Stimulated activated CD8-positive, alpha-beta memory T cell treated with anti-CD3 and anti-CD28 coated beads, Interleukin-4, amount 100 ng/mL, for 48 hours (primary cell): ENCODE measurements around the gene SLIT2.

Source experiments
- DNase-seq: peaks from one replicate; pipeline ENCODE4 v3.0.0-alpha.2; 2020

SLIT2 gene

GRCh38 chr4:20251796-20252655 lies at the start of gene SLIT2:
Gene SLIT2 (plus strand): TSS chr4:20251905. CDS start chr4:20253816, 1,911 bp downstream.
- DNase-seq, result peak; percentile 39

GRCh38 chr4:20203508-20203907 lies 48.2 kb upstream of the SLIT2 start:
- no peak for DNase-seq

GRCh38 chr4:20217521-20217920 lies 34.2 kb upstream of the SLIT2 start:
- DNase-seq, result no peak

- DNase-seq, result no peak
Observed at GRCh38 chr4:20217951-20218350, 33.8 kb upstream of the SLIT2 start.

- DNase-seq, result no peak
Observed at GRCh38 chr4:20219521-20219920, 32.2 kb upstream of the SLIT2 start.

GRCh38 chr4:20237894-20238537 lies 13.7 kb upstream of the SLIT2 start:
- DNase-seq, result no peak

GRCh38 chr4:20248155-20248558 lies 3.5 kb upstream of the SLIT2 start:
- DNase-seq, result no peak

GRCh38 chr4:20249333-20249732 lies 2.4 kb upstream of the SLIT2 start:
- DNase-seq, result no peak

GRCh38 chr4:20251031-20251795 lies 492 bp upstream of the SLIT2 start:
- DNase-seq, result no peak

GRCh38 chr4:20252656-20253282 lies 1.1 kb downstream of the SLIT2 start:
- DNase-seq, result no peak

GRCh38 chr4:20253283-20253734 lies 1.6 kb downstream of the SLIT2 start:
- DNase-seq, result no peak

- DNase-seq, result no peak
Observed at GRCh38 chr4:20253735-20254409, 2.2 kb downstream of the SLIT2 start.

GRCh38 chr4:20254511-20255250 lies 3.0 kb downstream of the SLIT2 start:
- DNase-seq, result no peak

- no peak for DNase-seq
Observed at GRCh38 chr4:20255251-20255586, 3.5 kb downstream of the SLIT2 start.

GRCh38 chr4:20255823-20256222 lies 4.1 kb downstream of the SLIT2 start:
- no peak for DNase-seq

GRCh38 chr4:20256381-20256881 lies 4.7 kb downstream of the SLIT2 start:
- no peak for DNase-seq

- no peak for DNase-seq
Observed at GRCh38 chr4:20259707-20260106, 8.0 kb downstream of the SLIT2 start.

GRCh38 chr4:20260821-20261220 lies 9.1 kb downstream of the SLIT2 start:
- DNase-seq, result no peak

GRCh38 chr4:20262221-20262620 lies 10.5 kb downstream of the SLIT2 start:
- DNase-seq, result no peak

GRCh38 chr4:20264688-20265087 lies 13.0 kb downstream of the SLIT2 start:
- DNase-seq, result no peak

GRCh38 chr4:20265726-20266125 lies 14.0 kb downstream of the SLIT2 start:
- no peak for DNase-seq
